WTC11 (cell line): ENCODE measurements around the gene KIF2A. TPM values are rescaled to one million over a fixed set of nuclear protein-coding genes. Genes with fewer than 3 reads are reported as not detected.

ENCODE experiments used
- ATAC-seq: fragments of 200-7000 bp; cut with Tn5 transposase; 2 replicates; pipeline ENCODE4 v1.10.0; 2021; ENCODE audit warnings: mild to moderate bottlenecking, moderate library complexity
- CTCF ChIA-PET: fragments of 300-600 bp; sonication (Branson Sonifier 250); formaldehyde crosslinking; loops from one replicate; lab custom pipeline; 2021; ENCODE audit warnings: antibody characterized with exemption; lab: Charles Lee
- POLR2A ChIA-PET: fragments of 350-600 bp; sonication (Branson Sonifier 250); formaldehyde crosslinking; loops from one replicate; lab custom pipeline; 2021; ENCODE audit warnings: antibody characterized with exemption; lab: Charles Lee
- DNase-seq: peaks from one replicate; pipeline ENCODE4 v3.0.0; 2021; ENCODE audit warnings: low spot score
- H3K27ac Mint-ChIP-seq: 2 replicates; pipeline ENCODE4 v1.8.0; 2021; ENCODE audit warnings: mixed read lengths
- H3K27me3 Mint-ChIP-seq: 2 replicates; pipeline ENCODE4 v1.8.0; 2021; ENCODE audit warnings: low read depth, mild to moderate bottlenecking, moderate library complexity, mixed read lengths
- H3K36me3 Mint-ChIP-seq: 2 replicates; pipeline ENCODE4 v1.8.0; 2021; ENCODE audit warnings: mixed read lengths
- H3K4me1 Mint-ChIP-seq: 2 replicates; pipeline ENCODE4 v1.8.0; 2022; ENCODE audit warnings: mixed read lengths
- H3K4me3 Mint-ChIP-seq: 2 replicates; pipeline ENCODE4 v1.8.0; 2021; ENCODE audit warnings: mild to moderate bottlenecking, moderate library complexity, mixed read lengths
- H3K9me3 Mint-ChIP-seq: 2 replicates; pipeline ENCODE4 v1.8.0; 2021; ENCODE audit warnings: mixed read lengths
- CREB1 ChIP-seq: sonication (generic); formaldehyde crosslinking; IDR thresholded peaks from 2 replicates; pipeline ENCODE4 v1.8.0; 2023; ENCODE audit warnings: mild to moderate bottlenecking, missing genetic modification reagents
- JAZF1 ChIP-seq: fragments of 250-450 bp; sonication (Bioruptor Pico); IDR thresholded peaks from 2 replicates; pipeline ENCODE4 v1.9.0; 2021; ENCODE audit warnings: moderate library complexity, mild to moderate bottlenecking, inconsistent platforms
- NFE2L1 ChIP-seq: sonication (generic); formaldehyde crosslinking; IDR thresholded peaks from 2 replicates; pipeline ENCODE4 v1.8.1; 2023; ENCODE audit warnings: missing genetic modification reagents
- NFYB ChIP-seq: sonication (generic); formaldehyde crosslinking; conservative IDR thresholded peaks from 2 replicates; pipeline ENCODE4 v1.8.0; 2022; ENCODE audit warnings: low read depth, missing genetic modification reagents
- PRRX2 ChIP-seq: fragments of 250-450 bp; sonication (Bioruptor Pico); IDR thresholded peaks from 2 replicates; pipeline ENCODE4 v1.8.0; 2021; ENCODE audit warnings: mild to moderate bottlenecking
- RORB ChIP-seq: fragments of 250-450 bp; sonication (Bioruptor Pico); IDR thresholded peaks from 2 replicates; pipeline ENCODE4 v1.9.0; 2021; ENCODE audit warnings: mild to moderate bottlenecking
- SP1 ChIP-seq: sonication (generic); formaldehyde crosslinking; conservative IDR thresholded peaks from 2 replicates; pipeline ENCODE4 v1.8.1; 2022; ENCODE audit warnings: missing genetic modification reagents
- TEAD4 ChIP-seq: sonication (generic); formaldehyde crosslinking; IDR thresholded peaks from 2 replicates; pipeline ENCODE4 v1.8.0; 2022; ENCODE audit warnings: mild to moderate bottlenecking, missing genetic modification reagents
- ZNF263 ChIP-seq: sonication (generic); formaldehyde crosslinking; IDR thresholded peaks from 2 replicates; pipeline ENCODE4 v1.8.1; 2022; ENCODE audit warnings: low read depth, mild to moderate bottlenecking, moderate library complexity, missing genetic modification reagents
- ZNF396 ChIP-seq: fragments of 250-450 bp; sonication (Bioruptor Pico); IDR thresholded peaks from 2 replicates; pipeline ENCODE4 v1.8.0; 2021; ENCODE audit warnings: mild to moderate bottlenecking, moderate library complexity, borderline replicate concordance
- total RNA-seq: library from RNA; stranded (reverse); gene quantifications from 3 replicates; pipeline ENCODE4 v1.2.3, GENCODE V29; 2021
- TF ChIP-seq, protein P1 (sequence below): fragments of 250-450 bp; sonication (Bioruptor Pico); IDR thresholded peaks from 2 replicates; pipeline ENCODE4 v1.9.0; 2021; ENCODE audit warnings: mild to moderate bottlenecking, borderline replicate concordance
- TF ChIP-seq, protein P2 (sequence below): sonication (generic); formaldehyde crosslinking; IDR thresholded peaks from 2 replicates; pipeline ENCODE4 v1.8.1; 2023; ENCODE audit warnings: mild to moderate bottlenecking, moderate library complexity, missing genetic modification reagents
- TF ChIP-seq, protein P3 (sequence below): fragments of 250-450 bp; sonication (Bioruptor Pico); IDR thresholded peaks from 2 replicates; pipeline ENCODE4 v1.9.0; 2021; ENCODE audit warnings: moderate library complexity, mild to moderate bottlenecking, inconsistent platforms, borderline replicate concordance
- TF ChIP-seq, protein P4 (sequence below): sonication (generic); formaldehyde crosslinking; IDR thresholded peaks from 2 replicates; pipeline ENCODE4 v1.8.0; 2022; ENCODE audit warnings: mild to moderate bottlenecking, missing genetic modification reagents
- TF ChIP-seq, protein P5 (sequence below): sonication (generic); formaldehyde crosslinking; IDR thresholded peaks from 2 replicates; pipeline ENCODE4 v1.8.1; 2022; ENCODE audit warnings: low read depth, mild to moderate bottlenecking, moderate library complexity, missing genetic modification reagents, borderline replicate concordance
- TF ChIP-seq, protein P6 (sequence below): sonication (generic); formaldehyde crosslinking; IDR thresholded peaks from 2 replicates; pipeline ENCODE4 v1.8.1; 2022; ENCODE audit warnings: missing genetic modification reagents, borderline replicate concordance
- TF ChIP-seq, protein P7 (sequence below): sonication (generic); formaldehyde crosslinking; IDR thresholded peaks from 2 replicates; pipeline ENCODE4 v1.8.0; 2022; ENCODE audit warnings: mild to moderate bottlenecking, missing genetic modification reagents
- TF ChIP-seq, protein P8 (sequence below): fragments of 200-600 bp; IDR thresholded peaks from 2 replicates; pipeline ENCODE4 v1.8.0; 2022; ENCODE audit warnings: antibody characterized with exemption

KIF2A gene
- total RNA-seq, 1 experiment from 2014 or later: 77.8 TPM

DNA sequence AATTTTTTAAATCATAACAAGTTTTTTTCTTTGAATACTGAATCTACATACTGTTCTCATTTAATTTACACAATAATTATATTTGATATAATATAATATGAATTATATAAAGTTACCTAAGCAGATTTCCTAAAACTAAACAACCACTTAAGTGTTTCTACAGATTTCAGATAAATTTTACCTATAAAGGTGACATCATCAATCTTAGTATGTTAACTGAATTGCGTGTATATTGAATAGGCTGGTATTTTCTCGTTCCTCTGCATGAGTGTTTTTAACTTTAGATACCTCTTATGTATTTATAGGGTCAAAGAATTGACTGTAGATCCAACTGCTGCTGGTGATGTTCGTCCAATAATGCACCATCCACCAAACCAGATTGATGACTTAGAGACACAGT lies 67.4 kb downstream of the KIF2A start:
- no peak for DNase-seq
- peaks cover 51% of the 10 kb centered on the region for H3K36me3 Mint-ChIP-seq
- H3K4me1 Mint-ChIP-seq: no peaks in the 10 kb centered on the region
- TF ChIP-seq, protein P1, sequence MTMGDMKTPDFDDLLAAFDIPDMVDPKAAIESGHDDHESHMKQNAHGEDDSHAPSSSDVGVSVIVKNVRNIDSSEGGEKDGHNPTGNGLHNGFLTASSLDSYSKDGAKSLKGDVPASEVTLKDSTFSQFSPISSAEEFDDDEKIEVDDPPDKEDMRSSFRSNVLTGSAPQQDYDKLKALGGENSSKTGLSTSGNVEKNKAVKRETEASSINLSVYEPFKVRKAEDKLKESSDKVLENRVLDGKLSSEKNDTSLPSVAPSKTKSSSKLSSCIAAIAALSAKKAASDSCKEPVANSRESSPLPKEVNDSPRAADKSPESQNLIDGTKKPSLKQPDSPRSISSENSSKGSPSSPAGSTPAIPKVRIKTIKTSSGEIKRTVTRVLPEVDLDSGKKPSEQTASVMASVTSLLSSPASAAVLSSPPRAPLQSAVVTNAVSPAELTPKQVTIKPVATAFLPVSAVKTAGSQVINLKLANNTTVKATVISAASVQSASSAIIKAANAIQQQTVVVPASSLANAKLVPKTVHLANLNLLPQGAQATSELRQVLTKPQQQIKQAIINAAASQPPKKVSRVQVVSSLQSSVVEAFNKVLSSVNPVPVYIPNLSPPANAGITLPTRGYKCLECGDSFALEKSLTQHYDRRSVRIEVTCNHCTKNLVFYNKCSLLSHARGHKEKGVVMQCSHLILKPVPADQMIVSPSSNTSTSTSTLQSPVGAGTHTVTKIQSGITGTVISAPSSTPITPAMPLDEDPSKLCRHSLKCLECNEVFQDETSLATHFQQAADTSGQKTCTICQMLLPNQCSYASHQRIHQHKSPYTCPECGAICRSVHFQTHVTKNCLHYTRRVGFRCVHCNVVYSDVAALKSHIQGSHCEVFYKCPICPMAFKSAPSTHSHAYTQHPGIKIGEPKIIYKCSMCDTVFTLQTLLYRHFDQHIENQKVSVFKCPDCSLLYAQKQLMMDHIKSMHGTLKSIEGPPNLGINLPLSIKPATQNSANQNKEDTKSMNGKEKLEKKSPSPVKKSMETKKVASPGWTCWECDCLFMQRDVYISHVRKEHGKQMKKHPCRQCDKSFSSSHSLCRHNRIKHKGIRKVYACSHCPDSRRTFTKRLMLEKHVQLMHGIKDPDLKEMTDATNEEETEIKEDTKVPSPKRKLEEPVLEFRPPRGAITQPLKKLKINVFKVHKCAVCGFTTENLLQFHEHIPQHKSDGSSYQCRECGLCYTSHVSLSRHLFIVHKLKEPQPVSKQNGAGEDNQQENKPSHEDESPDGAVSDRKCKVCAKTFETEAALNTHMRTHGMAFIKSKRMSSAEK: no peak
- TF ChIP-seq NFE2L1 (CRISPR knock-in tag) (no peak), JAZF1 (CRISPR knock-in tag) (no peak), TEAD4 (CRISPR knock-in tag) (no peak), CREB1 (no peak), NFYB (CRISPR knock-in tag) (no peak), SP1 (no peak), PRRX2 (CRISPR knock-in tag) (no peak), ZNF263 (CRISPR knock-in tag) (no peak), ZNF396 (no peak), RORB (CRISPR knock-in tag) (no peak)
- TF ChIP-seq, protein P2, sequence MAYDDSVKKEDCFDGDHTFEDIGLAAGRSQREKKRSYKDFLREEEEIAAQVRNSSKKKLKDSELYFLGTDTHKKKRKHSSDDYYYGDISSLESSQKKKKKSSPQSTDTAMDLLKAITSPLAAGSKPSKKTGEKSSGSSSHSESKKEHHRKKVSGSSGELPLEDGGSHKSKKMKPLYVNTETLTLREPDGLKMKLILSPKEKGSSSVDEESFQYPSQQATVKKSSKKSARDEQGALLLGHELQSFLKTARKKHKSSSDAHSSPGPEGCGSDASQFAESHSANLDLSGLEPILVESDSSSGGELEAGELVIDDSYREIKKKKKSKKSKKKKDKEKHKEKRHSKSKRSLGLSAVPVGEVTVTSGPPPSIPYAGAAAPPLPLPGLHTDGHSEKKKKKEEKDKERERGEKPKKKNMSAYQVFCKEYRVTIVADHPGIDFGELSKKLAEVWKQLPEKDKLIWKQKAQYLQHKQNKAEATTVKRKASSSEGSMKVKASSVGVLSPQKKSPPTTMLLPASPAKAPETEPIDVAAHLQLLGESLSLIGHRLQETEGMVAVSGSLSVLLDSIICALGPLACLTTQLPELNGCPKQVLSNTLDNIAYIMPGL (CRISPR knock-in tag): no peak
- TF ChIP-seq, protein P3, sequence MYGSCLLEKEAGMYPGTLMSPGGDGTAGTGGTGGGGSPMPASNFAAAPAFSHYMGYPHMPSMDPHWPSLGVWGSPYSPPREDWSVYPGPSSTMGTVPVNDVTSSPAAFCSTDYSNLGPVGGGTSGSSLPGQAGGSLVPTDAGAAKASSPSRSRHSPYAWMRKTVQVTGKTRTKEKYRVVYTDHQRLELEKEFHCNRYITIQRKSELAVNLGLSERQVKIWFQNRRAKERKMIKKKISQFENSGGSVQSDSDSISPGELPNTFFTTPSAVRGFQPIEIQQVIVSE (CRISPR knock-in tag): no peak
- TF ChIP-seq, protein P4, sequence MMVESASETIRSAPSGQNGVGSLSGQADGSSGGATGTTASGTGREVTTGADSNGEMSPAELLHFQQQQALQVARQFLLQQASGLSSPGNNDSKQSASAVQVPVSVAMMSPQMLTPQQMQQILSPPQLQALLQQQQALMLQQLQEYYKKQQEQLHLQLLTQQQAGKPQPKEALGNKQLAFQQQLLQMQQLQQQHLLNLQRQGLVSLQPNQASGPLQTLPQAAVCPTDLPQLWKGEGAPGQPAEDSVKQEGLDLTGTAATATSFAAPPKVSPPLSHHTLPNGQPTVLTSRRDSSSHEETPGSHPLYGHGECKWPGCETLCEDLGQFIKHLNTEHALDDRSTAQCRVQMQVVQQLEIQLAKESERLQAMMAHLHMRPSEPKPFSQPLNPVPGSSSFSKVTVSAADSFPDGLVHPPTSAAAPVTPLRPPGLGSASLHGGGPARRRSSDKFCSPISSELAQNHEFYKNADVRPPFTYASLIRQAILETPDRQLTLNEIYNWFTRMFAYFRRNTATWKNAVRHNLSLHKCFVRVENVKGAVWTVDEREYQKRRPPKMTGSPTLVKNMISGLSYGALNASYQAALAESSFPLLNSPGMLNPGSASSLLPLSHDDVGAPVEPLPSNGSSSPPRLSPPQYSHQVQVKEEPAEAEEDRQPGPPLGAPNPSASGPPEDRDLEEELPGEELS: no peak
- TF ChIP-seq, protein P5, sequence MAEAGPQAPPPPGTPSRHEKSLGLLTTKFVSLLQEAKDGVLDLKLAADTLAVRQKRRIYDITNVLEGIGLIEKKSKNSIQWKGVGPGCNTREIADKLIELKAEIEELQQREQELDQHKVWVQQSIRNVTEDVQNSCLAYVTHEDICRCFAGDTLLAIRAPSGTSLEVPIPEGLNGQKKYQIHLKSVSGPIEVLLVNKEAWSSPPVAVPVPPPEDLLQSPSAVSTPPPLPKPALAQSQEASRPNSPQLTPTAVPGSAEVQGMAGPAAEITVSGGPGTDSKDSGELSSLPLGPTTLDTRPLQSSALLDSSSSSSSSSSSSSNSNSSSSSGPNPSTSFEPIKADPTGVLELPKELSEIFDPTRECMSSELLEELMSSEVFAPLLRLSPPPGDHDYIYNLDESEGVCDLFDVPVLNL (CRISPR knock-in tag): no peak
- TF ChIP-seq, protein P6, sequence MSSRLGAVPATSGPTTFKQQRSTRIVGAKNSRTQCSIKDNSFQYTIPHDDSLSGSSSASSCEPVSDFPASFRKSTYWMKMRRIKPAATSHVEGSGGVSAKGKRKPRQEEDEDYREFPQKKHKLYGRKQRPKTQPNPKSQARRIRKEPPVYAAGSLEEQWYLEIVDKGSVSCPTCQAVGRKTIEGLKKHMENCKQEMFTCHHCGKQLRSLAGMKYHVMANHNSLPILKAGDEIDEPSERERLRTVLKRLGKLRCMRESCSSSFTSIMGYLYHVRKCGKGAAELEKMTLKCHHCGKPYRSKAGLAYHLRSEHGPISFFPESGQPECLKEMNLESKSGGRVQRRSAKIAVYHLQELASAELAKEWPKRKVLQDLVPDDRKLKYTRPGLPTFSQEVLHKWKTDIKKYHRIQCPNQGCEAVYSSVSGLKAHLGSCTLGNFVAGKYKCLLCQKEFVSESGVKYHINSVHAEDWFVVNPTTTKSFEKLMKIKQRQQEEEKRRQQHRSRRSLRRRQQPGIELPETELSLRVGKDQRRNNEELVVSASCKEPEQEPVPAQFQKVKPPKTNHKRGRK (CRISPR knock-in tag): no peak
- TF ChIP-seq, protein P7, sequence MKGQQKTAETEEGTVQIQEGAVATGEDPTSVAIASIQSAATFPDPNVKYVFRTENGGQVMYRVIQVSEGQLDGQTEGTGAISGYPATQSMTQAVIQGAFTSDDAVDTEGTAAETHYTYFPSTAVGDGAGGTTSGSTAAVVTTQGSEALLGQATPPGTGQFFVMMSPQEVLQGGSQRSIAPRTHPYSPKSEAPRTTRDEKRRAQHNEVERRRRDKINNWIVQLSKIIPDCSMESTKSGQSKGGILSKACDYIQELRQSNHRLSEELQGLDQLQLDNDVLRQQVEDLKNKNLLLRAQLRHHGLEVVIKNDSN (CRISPR knock-in tag): no peak
- TF ChIP-seq, protein P8, sequence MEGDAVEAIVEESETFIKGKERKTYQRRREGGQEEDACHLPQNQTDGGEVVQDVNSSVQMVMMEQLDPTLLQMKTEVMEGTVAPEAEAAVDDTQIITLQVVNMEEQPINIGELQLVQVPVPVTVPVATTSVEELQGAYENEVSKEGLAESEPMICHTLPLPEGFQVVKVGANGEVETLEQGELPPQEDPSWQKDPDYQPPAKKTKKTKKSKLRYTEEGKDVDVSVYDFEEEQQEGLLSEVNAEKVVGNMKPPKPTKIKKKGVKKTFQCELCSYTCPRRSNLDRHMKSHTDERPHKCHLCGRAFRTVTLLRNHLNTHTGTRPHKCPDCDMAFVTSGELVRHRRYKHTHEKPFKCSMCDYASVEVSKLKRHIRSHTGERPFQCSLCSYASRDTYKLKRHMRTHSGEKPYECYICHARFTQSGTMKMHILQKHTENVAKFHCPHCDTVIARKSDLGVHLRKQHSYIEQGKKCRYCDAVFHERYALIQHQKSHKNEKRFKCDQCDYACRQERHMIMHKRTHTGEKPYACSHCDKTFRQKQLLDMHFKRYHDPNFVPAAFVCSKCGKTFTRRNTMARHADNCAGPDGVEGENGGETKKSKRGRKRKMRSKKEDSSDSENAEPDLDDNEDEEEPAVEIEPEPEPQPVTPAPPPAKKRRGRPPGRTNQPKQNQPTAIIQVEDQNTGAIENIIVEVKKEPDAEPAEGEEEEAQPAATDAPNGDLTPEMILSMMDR: no peak
- CTCF ChIA-PET: no interaction called here
- no peak overlapping the region for H3K27ac Mint-ChIP-seq
- no peak overlapping the region for H3K4me3 Mint-ChIP-seq
- POLR2A ChIA-PET: no interaction called here
- no peaks in the 10 kb centered on the region for H3K9me3 Mint-ChIP-seq
- no peak for ATAC-seq
- H3K27me3 Mint-ChIP-seq: no peaks in the 10 kb centered on the region
